Activated T-cell treated with anti-CD3 and anti-CD28 coated beads for 1 hour (primary cell): ENCODE measurements around the gene MS4A10.
A peak's percentile ranks its signal among the peaks of the same experiment; 100 is the strongest.

Experiments
- DNase-seq: peaks from one replicate; pipeline ENCODE4 v3.0.0-alpha.2; 2020; ENCODE audit warnings: low read depth

Gene MS4A10

GRCh38 chr11:60765355-60765754 lies 19.8 kb upstream of the MS4A10 start:
- DNase-seq: no peak

- DNase-seq: no peak
Measured at GRCh38 chr11:60766547-60766946, 18.6 kb upstream of the MS4A10 start.

DNA sequence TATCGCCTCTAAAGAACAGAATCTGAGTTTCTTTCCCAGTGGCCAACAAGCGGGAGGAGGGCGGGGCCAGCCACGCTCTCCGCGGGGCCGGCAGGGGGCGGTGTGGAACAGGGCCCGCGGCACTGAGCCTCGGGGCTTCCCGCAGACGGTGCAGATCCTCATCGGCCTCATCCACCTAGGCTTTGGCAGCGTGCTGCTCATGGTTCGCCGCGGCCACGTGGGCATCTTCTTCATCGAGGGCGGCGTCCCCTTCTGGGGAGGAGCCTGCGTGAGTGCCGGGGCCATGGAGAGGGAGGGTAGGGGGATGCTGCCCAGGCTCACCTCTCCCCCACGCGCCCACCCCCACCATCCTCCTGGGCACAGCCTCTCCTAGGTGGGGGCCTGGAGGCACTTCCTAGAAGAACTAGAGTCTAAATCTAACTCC lies 17.7 kb upstream of the MS4A10 start:
- no peak for DNase-seq

DNA sequence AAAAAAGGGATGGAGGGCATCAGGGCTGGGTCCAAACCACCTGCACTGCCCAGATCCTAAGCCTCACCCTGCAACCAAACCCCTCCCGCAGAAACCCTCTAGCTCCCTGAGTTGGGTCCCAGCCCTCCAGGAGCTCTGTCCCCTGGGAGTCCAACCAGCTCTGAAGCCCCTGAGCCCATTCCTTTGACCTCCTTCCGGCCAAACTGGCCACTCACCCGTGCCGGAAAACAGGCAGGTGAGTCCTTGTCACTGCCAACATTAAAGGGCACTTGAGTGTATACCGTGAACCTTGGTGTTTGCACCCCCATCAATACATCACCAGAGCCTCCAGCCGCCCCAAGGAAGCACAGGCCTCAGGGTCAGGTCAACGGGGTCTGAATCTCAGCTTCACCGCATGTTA lies 16.9 kb upstream of the MS4A10 start:
- no peak for DNase-seq

- DNase-seq: no peak
Measured at GRCh38 chr11:60769273-60769672, 15.9 kb upstream of the MS4A10 start.

DNA sequence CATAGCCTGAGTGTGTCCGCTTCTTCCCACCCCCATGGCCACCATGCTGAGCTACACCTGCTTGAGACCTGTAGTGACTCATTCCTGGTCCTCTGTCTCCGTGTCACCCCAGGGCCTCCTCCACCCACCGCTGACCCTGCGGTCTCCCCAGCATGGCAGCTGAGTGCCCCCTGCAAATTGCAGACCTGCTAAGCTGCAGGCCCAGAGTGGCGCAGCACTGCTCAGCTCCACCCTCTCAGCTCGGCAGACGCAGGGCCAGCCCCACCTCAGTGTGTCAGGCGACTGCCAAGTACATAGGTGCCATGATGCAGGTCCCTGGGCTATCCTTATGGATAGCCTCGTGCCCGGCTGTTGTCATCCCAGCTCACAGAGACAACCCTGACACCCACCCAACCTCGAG lies 15.3 kb upstream of the MS4A10 start:
- no peak for DNase-seq

DNA sequence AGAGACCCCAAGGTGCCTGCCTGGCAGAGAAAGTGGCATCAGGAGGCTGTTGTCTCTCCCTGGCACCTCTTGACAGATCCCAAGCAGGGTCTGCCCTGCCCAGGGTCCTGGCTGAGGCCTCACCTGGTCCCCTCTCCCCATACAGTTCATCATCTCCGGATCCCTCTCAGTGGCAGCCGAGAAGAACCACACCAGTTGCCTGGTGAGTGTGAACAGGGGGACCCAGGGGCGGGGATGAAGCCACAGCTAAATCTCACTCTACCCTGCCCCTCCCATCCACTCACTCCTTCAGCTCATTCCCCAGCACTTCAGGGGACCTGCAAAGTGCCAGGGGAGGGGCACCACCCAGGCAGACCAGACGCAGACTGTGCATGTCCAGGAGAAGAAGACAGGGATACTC lies 14.0 kb upstream of the MS4A10 start:
- DNase-seq: no peak

DNA sequence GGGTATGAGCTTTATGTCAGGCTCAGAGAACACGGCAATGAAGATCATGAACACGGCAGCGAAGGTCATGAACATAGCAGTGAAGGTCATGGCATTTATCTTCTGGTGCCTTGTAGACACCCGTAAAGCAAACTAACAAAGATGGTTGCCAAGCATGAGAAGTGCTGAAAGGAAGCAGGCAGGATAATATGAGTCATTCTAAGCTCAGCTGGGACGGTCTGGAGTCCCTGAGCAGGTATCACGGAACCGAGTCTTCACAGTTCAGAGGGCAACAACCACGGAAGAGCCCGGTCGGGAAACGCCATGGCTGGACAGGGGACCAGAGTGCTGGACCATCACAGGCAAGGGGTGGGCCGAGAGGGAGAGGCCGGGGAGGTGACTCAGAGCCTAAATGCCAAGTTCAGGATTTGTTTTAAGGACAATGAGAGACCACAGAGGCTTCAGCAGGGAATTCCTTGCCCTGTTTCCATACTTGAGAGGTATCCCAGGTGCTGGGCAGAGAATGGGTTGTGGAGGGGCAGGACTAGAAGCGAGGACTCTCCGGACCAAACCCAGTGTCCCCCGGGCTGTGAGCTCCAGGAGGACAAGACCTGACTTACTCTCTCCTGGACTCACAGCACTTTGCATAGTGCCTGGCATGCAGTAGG lies 13.1 kb upstream of the MS4A10 start:
- DNase-seq: no peak

GRCh38 chr11:60772666-60773065 lies 12.5 kb upstream of the MS4A10 start:
- DNase-seq: no peak

GRCh38 chr11:60774726-60775125 lies 10.4 kb upstream of the MS4A10 start:
- DNase-seq: no peak

DNA sequence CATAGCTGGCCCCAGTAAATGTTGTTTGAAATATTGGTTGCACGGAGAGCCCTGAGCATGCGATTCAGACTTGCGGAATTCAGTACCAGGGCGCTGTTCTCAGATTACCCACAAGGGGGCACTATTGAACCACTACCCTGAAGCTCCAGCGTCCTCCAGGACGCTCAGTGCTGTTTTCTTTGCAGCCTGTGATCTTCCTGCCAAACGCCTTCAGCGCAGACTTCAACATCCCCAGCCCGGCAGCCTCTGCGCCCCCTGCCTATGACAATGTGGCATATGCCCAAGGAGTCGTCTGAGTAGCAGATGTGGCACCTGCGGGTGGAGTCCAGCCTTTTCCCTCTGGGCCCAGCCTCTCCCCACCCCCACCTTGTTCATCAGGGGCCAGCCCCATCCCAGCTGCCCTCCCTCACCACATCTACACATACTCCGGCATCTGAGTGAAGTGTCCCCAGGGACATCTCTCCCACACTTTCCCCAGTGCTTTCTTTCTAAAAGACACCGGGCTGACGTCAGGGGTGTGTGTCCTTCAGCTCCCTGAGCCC lies 9.6 kb upstream of the MS4A10 start:
- peak; percentile 68 for DNase-seq

DNA sequence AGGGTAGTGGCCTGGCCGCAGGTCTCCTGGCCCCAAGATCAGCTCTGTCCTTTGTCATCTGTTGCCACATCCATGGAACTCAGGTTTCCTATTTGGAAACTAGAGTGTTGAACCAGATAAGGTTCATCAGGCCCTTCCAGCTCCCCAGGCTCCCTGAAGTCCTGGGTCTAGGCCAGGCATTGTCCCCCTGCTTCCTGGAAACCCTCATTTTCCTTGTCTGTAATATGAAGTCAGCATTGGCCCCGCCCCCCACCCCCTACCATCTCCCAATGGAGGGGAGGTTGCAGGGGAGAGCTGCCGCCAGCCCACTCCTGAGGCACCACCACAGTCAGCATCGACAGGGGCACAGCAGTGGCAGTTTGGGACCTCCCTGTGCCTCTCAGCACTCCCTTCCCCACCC lies 9.0 kb upstream of the MS4A10 start:
- no peak for DNase-seq

DNA sequence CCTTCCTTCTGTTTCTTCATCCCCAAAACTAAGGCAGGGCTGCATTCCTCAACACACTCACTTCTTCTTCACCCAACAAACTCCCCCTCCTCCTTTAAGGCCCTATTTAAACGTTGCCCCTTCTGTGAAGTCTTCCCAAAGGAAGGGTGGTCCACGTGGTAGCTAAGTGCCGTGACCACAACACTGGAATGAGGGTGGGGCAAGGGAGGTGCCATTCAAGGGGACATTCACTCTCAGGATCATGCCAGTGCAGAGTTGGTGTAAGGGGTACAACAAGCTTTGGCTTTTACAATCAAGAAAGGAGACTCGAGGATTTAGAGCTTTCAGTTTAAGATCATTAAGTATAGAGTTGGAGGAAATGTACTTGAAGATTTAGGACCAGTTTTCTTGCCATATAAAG lies 8.0 kb upstream of the MS4A10 start:
- no peak for DNase-seq

- DNase-seq: no peak
Measured at GRCh38 chr11:60777572-60777971, 7.6 kb upstream of the MS4A10 start.

DNA sequence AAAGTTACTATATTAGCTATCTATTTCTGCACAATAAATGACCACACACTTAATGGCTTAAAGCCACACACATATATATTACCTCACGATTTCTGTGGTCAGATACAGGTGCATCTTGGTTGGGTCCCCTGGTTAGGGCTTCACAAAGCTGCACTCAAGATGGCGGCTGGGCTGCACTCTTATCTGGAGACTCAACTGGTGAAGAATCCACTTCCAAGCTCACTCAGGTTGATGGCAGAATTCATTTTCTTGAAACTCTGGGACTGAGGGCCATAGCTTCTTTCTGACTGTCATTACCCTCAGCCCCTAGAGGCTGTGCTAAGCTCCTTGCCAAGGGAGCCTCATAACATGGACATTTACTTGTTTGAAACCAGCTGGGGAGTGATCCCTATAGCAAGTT lies 5.1 kb upstream of the MS4A10 start:
- no peak for DNase-seq

- DNase-seq: no peak
Measured at GRCh38 chr11:60780774-60781173, 4.4 kb upstream of the MS4A10 start.

- DNase-seq: no peak
Measured at GRCh38 chr11:60781286-60781980, 3.7 kb upstream of the MS4A10 start.

DNA sequence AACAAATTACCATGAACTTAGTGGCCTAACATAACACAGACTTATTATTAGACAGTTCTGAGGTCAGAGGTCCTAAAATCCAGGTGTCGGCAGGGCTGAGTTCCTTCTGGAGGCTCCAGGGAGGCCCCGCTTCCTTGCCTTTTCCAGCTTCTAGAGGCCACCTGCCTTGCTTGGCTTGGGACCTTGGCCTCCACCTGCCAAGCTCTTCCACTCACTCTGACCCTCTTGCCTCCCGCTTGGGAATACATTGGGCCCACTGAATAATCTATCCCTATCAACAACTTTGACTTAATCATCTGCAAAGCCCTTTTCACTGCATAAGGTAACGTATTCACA lies 3.2 kb upstream of the MS4A10 start:
- no peak for DNase-seq

DNA sequence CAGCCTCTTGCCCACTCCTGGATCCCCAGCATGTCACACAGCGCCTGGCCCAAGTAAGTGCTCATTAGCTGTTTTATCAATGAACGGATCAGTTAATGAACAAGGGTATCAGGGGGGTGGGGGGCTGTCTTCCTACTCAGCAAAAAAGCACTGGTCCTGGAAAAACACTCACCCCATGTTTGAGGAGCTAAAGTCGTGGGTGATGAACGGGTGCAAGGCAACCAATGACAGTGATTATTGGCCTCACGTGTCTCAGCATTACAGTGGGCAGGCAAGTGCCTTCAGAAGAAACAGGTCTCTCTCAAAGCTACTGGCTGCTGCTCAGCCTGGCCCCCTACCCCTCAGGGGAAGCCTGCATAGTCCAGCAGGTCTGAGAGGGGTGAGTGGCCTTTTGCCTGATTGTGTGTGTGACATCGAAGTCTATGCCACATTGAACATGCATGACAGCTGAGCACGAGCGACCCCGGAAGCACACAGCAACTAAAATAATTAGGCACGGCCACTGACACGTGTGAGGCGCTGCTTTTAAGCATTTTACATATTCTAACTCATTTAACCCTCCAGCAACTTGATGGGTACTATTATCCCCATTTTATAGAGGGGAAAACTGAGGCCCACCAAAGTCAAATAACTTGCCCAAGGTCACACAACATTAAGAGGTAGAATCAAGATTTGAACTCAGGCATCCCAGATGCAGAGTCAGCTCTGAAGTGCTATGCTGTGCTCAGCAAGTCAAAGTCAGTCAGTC lies 2.6 kb upstream of the MS4A10 start:
- DNase-seq: no peak

GRCh38 chr11:60783141-60783484 lies 2.0 kb upstream of the MS4A10 start:
- no peak for DNase-seq

GRCh38 chr11:60783911-60784310 lies 1.2 kb upstream of the MS4A10 start:
- DNase-seq: no peak

- DNase-seq: no peak
Measured at GRCh38 chr11:60785806-60786361, 751 bp downstream of the MS4A10 start.
